Measurements from ENCODE around the gene BAHCC1.

Gene BAHCC1

DNA sequence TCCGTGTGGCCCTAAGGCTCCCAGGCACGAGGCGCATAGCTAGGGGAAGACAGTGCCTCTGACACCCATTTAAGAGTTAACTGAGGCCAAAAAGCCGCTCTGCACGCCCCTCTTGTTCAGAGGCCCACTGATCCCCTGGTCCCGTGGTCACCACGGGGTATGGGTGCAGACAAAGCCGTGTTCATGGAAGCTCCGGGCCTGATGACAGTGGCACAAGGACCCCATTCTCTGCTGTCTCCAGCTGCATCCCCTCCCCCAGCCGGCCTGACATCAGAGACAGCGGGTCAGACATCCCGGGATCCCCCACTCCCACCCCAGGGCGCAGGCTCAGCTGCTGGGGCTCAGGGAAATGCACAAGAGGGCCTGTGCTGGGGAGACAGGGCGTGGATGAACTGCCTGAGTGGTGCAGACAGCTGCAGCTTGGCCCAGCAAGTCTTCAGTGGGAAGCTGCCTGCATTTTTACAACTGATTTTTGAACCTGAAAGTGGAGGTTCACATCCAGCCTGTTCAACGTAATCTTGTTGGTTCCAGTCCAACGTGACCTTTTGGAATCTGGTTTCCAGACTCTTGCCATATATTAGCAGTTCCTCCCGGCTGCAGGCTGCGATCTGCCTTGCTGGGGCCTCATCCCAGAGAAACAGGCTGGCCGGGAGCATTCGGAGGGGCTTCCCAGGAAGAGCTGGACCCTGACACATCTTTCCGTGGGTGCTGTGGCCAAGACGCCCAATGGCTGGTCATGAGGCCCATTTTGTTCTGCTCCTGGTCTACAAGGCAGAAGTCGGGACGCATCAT lies 9.7 kb upstream of the BAHCC1 start:
- Histone ChIP-seq H3K9me2 (replicated peaks; ENCODE audit: control insufficient read depth, low read length) (no peaks in the 10 kb centered on the region), H3K79me2 (ENCODE audit: control insufficient read depth, low read length) (no peaks in the 10 kb centered on the region), H3K4me2 (ENCODE audit: low read length) (no peak overlapping the region), H3F3A (ENCODE audit: control insufficient read depth, insufficient read depth) (no peaks in the 10 kb centered on the region), H3K36me3 (ENCODE audit: control insufficient read depth, low read length) (no peaks in the 10 kb centered on the region), H3K4me1 (ENCODE audit: control insufficient read depth, low read length) (no peaks in the 10 kb centered on the region), H3K9me3 (ENCODE audit: control insufficient read depth, insufficient read depth, low read length) (no peaks in the 10 kb centered on the region), H3K27me3 (ENCODE audit: control insufficient read depth, low read length) (0 out of 2 replicates have a peak, but pooled peaks cover 2% of the 10 kb centered on the region), H3K4me3 (ENCODE audit: low read length) (no peak overlapping the region), H3K27ac (ENCODE audit: low read depth, low read length) (no peak overlapping the region), H4K20me1 (ENCODE audit: control insufficient read depth, insufficient read depth, low read depth, low read length) (peaks cover 2% of the 10 kb centered on the region; the same call in 1 of the 2 replicates)
- TF ChIP-seq, protein P1, sequence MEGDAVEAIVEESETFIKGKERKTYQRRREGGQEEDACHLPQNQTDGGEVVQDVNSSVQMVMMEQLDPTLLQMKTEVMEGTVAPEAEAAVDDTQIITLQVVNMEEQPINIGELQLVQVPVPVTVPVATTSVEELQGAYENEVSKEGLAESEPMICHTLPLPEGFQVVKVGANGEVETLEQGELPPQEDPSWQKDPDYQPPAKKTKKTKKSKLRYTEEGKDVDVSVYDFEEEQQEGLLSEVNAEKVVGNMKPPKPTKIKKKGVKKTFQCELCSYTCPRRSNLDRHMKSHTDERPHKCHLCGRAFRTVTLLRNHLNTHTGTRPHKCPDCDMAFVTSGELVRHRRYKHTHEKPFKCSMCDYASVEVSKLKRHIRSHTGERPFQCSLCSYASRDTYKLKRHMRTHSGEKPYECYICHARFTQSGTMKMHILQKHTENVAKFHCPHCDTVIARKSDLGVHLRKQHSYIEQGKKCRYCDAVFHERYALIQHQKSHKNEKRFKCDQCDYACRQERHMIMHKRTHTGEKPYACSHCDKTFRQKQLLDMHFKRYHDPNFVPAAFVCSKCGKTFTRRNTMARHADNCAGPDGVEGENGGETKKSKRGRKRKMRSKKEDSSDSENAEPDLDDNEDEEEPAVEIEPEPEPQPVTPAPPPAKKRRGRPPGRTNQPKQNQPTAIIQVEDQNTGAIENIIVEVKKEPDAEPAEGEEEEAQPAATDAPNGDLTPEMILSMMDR (IDR thresholded peaks at IDR 0.05; ENCODE audit: low read depth, low read length, poor library complexity, severe bottlenecking), result no peak
- TF ChIP-seq EZH2phosphoT487 (IDR thresholded peaks at IDR 0.05; ENCODE audit: borderline replicate concordance, low read length), result no peak

DNA sequence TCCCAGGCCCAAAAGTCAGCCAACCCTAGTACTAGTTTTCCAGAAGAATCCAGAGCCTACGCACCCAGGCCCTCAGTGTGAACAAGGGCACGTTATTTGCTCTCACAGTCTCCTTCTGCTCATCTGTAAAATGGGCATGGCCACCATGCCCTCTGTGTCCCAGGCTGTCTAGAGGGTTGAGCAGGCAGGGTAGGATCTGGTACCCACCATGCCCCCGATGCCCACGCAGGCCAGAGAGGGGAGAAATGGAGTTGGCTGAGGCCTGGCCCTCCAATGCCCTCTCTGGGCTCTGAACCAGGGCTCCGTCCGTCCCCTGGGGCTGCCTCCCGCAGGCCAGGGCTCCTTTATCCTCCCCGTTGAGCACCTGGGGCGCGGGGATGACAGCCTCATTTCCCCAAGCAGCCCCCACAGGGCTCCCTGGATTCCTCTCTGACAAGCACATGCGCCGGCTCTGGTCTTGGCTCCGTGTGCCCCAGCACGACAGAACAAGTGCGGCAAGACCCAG lies 9.1 kb upstream of the BAHCC1 start:
- Histone ChIP-seq H3F3A (ENCODE audit: control insufficient read depth, insufficient read depth) (no peaks in the 10 kb centered on the region), H3K9me2 (replicated peaks; ENCODE audit: control insufficient read depth, low read length) (no peaks in the 10 kb centered on the region), H3K27me3 (ENCODE audit: control insufficient read depth, low read length) (0 out of 2 replicates have a peak, but pooled peaks cover 2% of the 10 kb centered on the region), H3K4me2 (ENCODE audit: low read length) (no peak overlapping the region), H3K4me3 (ENCODE audit: low read length) (no peak overlapping the region), H3K79me2 (ENCODE audit: control insufficient read depth, low read length) (no peaks in the 10 kb centered on the region), H3K36me3 (ENCODE audit: control insufficient read depth, low read length) (no peaks in the 10 kb centered on the region), H3K4me1 (ENCODE audit: control insufficient read depth, low read length) (no peaks in the 10 kb centered on the region), H4K20me1 (ENCODE audit: control insufficient read depth, insufficient read depth, low read depth, low read length) (peaks cover 2% of the 10 kb centered on the region; the same call in 1 of the 2 replicates), H3K27ac (ENCODE audit: low read depth, low read length) (no peak overlapping the region), H3K9me3 (ENCODE audit: control insufficient read depth, insufficient read depth, low read length) (no peaks in the 10 kb centered on the region)
- TF ChIP-seq EZH2phosphoT487 (IDR thresholded peaks at IDR 0.05; ENCODE audit: borderline replicate concordance, low read length), result no peak
- TF ChIP-seq, protein P1 (IDR thresholded peaks at IDR 0.05; ENCODE audit: low read depth, low read length, poor library complexity, severe bottlenecking), result no peak

DNA sequence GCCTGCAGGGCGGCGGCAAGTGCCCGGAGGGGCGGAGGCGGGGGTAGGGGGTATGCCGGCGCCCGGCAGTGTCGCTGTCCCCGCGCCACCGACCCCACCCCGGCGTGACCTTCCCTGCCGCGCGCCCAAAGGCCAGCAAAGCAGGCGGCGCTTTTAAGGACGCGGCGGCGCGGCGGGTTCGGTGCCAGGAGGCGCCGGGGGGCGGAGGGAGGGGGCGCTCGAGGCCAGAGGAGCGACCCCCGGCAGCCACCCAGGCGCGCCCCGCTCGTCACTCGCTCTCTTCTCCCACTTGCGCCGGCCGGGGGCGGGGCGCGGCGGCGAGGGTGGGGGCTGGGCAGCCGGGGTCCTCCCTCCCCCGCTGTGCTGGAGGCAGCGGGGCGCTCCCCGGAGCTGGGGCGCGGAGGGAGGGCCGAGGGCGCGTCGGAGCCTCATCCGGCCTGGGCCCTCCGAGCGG lies 8.6 kb upstream of the BAHCC1 start:
- Histone ChIP-seq H3K27me3 (ENCODE audit: control insufficient read depth, low read length) (0 out of 2 replicates have a peak, but pooled peaks cover 2% of the 10 kb centered on the region), H3K4me2 (ENCODE audit: low read length) (no peak overlapping the region), H3K9me3 (ENCODE audit: control insufficient read depth, insufficient read depth, low read length) (no peaks in the 10 kb centered on the region), H3K27ac (ENCODE audit: low read depth, low read length) (no peak overlapping the region), H3K9me2 (replicated peaks; ENCODE audit: control insufficient read depth, low read length) (no peaks in the 10 kb centered on the region), H3K4me1 (ENCODE audit: control insufficient read depth, low read length) (no peaks in the 10 kb centered on the region), H3K36me3 (ENCODE audit: control insufficient read depth, low read length) (no peaks in the 10 kb centered on the region), H3K79me2 (ENCODE audit: control insufficient read depth, low read length) (no peaks in the 10 kb centered on the region), H3K4me3 (ENCODE audit: low read length) (no peak overlapping the region), H4K20me1 (ENCODE audit: control insufficient read depth, insufficient read depth, low read depth, low read length) (peaks cover 2% of the 10 kb centered on the region; the same call in 1 of the 2 replicates), H3F3A (ENCODE audit: control insufficient read depth, insufficient read depth) (no peaks in the 10 kb centered on the region)
- TF ChIP-seq EZH2phosphoT487 (IDR thresholded peaks at IDR 0.05; ENCODE audit: borderline replicate concordance, low read length), result no peak
- TF ChIP-seq, protein P1 (IDR thresholded peaks at IDR 0.05; ENCODE audit: low read depth, low read length, poor library complexity, severe bottlenecking), result no peak
